CD4-positive, alpha-beta memory T cell (primary cell): ENCODE results near the gene NEB. TPM values are rescaled to one million over a fixed set of nuclear protein-coding genes. Genes with fewer than 3 reads are reported as not detected.
A peak's percentile ranks its signal among the peaks of the same experiment; 100 is the strongest.

ENCODE experiments used
- CTCF ChIA-PET: fragments of 350-600 bp; sonication (Branson Sonifier 250); formaldehyde crosslinking; loops from one replicate; lab custom pipeline; 2021; ENCODE audit warnings: inconsistent platforms; ENCODE audit not compliant: partially characterized antibody; lab: Charles Lee
- POLR2A ChIA-PET: fragments of 350-600 bp; sonication (Branson Sonifier 250); formaldehyde crosslinking; loops from one replicate; lab custom pipeline; 2021; ENCODE audit not compliant: partially characterized antibody; lab: Charles Lee
- DNase-seq, 5 donors: peaks; one replicate each; pipeline versions ENCODE4 v3.0.0 to v3.0.0-alpha.2; 2020 to 2022; ENCODE audit warnings: mixed read lengths in 1 of 5
- H3K27ac ChIP-seq: one replicate; pipeline ENCODE4 v1.7.0; 2013; ENCODE audit warnings: low read depth, low read length
- H3K27me3 ChIP-seq: 2 replicates; pipeline ENCODE4 v1.7.0; 2013; ENCODE audit warnings: mild to moderate bottlenecking, low read length, moderate library complexity; ENCODE audit not compliant: insufficient read depth
- H3K36me3 ChIP-seq: 2 replicates; pipeline ENCODE4 v1.7.0; 2013; ENCODE audit warnings: mild to moderate bottlenecking, low read length, moderate library complexity; ENCODE audit not compliant: insufficient read depth
- H3K4me1 ChIP-seq: 2 replicates; pipeline ENCODE4 v1.7.0; 2013; ENCODE audit warnings: mild to moderate bottlenecking, low read length, moderate library complexity; ENCODE audit not compliant: insufficient read depth
- H3K4me3 ChIP-seq, 2 donors: one replicate each; pipeline ENCODE4 v1.7.0; 2013; ENCODE audit warnings: low read length in 2 of 2, mild to moderate bottlenecking in 1 of 2
- H3K9me3 ChIP-seq, 2 donors: one replicate each; pipeline ENCODE4 v1.7.0; 2013; ENCODE audit warnings: low read length in 2 of 2, control low read depth in 1 of 2; ENCODE audit not compliant: control insufficient read depth in 1 of 2
- H3K27ac Mint-ChIP-seq, 7 donors: one replicate each; pipeline ENCODE4 v1.8.0; 2020 to 2021; ENCODE audit warnings: mixed read lengths in 7 of 7, mild to moderate bottlenecking in 6 of 7, inconsistent platforms in 3 of 7, moderate library complexity in 3 of 7
- H3K27me3 Mint-ChIP-seq, 2 donors: one replicate each; pipeline ENCODE4 v1.8.0; 2020 to 2021; ENCODE audit warnings: mixed read lengths in 2 of 2
- H3K36me3 Mint-ChIP-seq, 2 donors: one replicate each; pipeline ENCODE4 v1.8.0; 2020 to 2021; ENCODE audit warnings: mixed read lengths in 2 of 2, inconsistent platforms in 1 of 2, mild to moderate bottlenecking in 1 of 2
- H3K4me1 Mint-ChIP-seq, 4 donors: one replicate each; pipeline ENCODE4 v1.8.0; 2020 to 2021; ENCODE audit warnings: mixed read lengths in 4 of 4, mild to moderate bottlenecking in 1 of 4
- H3K4me3 Mint-ChIP-seq, 8 donors: one replicate each; pipeline ENCODE4 v1.8.0; 2020 to 2021; ENCODE audit warnings: mixed read lengths in 8 of 8, mild to moderate bottlenecking in 7 of 8, moderate library complexity in 6 of 8, inconsistent platforms in 3 of 8
- H3K9me3 Mint-ChIP-seq, 8 donors: one replicate each; pipeline ENCODE4 v1.8.0; 2020 to 2021; ENCODE audit warnings: mixed read lengths in 8 of 8, mild to moderate bottlenecking in 5 of 8, inconsistent platforms in 3 of 8, moderate library complexity in 1 of 8
- intact Hi-C: fragments of 100-400 bp; cut with micrococcal nuclease; formaldehyde crosslinking; loops from one replicate; pipeline ENCODE4 v1.15.1; 2023
- polyA plus RNA-seq, 2 donors: library from polyadenylated mRNA; unstranded; fragments of 300-500 nt; fragmentation: Illumina TruSeq; gene quantifications; one replicate each; pipeline ENCODE4 v1.2.3, GENCODE V29; 2021
- total RNA-seq, 2 experiments: library from RNA; stranded (reverse); gene quantifications; one replicate each; pipeline ENCODE4 v1.2.3, GENCODE V29; 2021

Gene NEB
- total and polyA plus RNA-seq, 4 experiments from 2014 or later, result 0.17 to 2.1 (median 0.91) TPM; not detected in 1

- Histone ChIP-seq H3K36me3 (peaks cover 39% of the 10 kb centered on the region), H3K27ac (no peak overlapping the region), H3K27me3 (no peaks in the 10 kb centered on the region), H3K4me3 (no peak overlapping the region), H3K4me1 (no peaks in the 10 kb centered on the region), H3K9me3 (no peaks in the 10 kb centered on the region)
- H3K27me3 Mint-ChIP-seq, result no peaks in the 10 kb centered on the region
- ChIA-PET POLR2A (interaction anchor here (2.6 kb wide), 1 partner anchor 149 kb away, joined by 9 read pairs; no protein-coding TSS in a partner anchor), CTCF (interaction anchor here (0.9 to 4.8 kb wide), 22 partner anchors 7 to 1840 kb away, joined by 3 to 41 read pairs (median 6); partner anchors contain the start of genes RBM43 and RIF1)
- peaks cover 3 to 9% (median 6%) of the 10 kb centered on the region in 4 donors for H3K4me1 Mint-ChIP-seq
- peak in 4 of 5 donors; percentile 23 to 41 (median 32) for DNase-seq
- H3K36me3 Mint-ChIP-seq, result peaks cover 32 to 68% of the 10 kb centered on the region in 2 donors
- H3K27ac Mint-ChIP-seq, result peak overlapping the region in 5 of 7 donors; percentile 36 to 81 (median 61)
- intact Hi-C loops, result loop anchor here (1.0 kb wide), 3 partner anchors 148 to 1840 kb away; partner anchors contain the start of genes NMI and RBM43
- no peaks in the 10 kb centered on the region for H3K9me3 Mint-ChIP-seq
- no peak overlapping the region for H3K4me3 Mint-ChIP-seq
These were observed 296.6 kb downstream of the NEB start for GRCh38 chr2:151437630-151438029.

Other genes with a start within 250 kb of the NEB start
- gene ARL5A, start 93.9 kb upstream of the NEB start, total RNA-seq, result 10 to 100 TPM; 40.9 to 41.6 TPM
- 10 to 100 TPM; 61.0 to 64.0 TPM for gene ARL5A, start 93.9 kb upstream of the NEB start, polyA plus RNA-seq